ENCODE measurements around the gene SLC39A12. TPM values are rescaled to one million over a fixed set of nuclear protein-coding genes. Genes with fewer than 3 reads are reported as not detected.

The SLC39A12 gene
- total RNA-seq, 1 experiment from 2014 or later, result not detected

DNA sequence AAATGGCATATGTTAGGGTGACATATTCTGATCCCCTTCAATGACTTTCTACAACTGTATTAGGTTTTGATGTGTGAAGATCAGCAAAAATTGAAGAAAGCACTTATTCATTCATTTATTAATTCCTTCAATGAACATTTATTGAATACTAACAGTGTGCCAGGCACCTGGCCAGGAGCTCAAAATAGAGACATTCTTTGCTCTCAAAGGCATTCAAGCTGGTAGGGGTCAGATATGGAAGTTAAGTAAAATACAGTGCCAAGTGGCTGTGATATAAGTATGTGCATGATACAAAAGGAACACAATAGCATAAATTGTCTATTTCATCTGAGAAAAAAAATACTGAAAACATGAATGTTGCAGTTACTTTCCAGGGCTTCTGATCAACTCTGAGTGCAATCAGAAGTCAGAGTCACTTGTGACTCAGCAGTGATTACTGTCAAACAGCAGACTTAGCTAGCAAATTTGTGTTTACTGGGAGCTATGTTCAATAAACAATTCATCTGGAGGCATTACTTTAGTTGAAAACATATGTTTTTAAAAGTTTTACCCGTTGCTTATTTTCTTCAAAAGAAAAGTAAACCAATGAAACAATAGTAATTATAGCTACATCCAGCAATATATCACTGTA lies 128.1 kb downstream of the SLC39A12 start (continued):
- TF ChIP-seq HMGA2 (CRISPR knock-in tag; IDR thresholded peaks at IDR 0.05), result no peak

DNA sequence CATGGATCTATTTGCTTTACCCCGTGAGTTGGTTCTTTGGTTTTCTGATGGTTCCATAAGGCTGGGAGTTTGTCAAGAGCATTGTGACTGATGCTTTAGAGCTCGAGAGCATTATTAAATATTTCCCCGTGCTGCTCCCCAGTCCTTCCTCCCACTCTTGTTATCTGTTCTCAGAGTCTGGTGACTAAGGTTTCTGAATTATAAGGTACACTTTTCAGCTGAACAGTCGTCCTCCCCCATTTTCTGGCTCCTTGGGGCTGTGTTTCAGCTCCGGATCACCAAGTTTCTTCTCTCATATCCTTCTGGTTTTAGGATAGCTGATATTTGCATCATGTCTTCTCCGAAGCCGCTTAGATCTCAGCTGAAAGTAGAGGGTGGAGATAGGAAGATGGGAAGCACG lies 130.7 kb downstream of the SLC39A12 start:
- Mint-ChIP-seq H3K4me3 (no peak overlapping the region), H3K4me1 (peaks cover 46% of the 10 kb centered on the region), H3K36me3 (peaks cover 6% of the 10 kb centered on the region), H3K9me3 (peaks cover 16% of the 10 kb centered on the region), H3K27ac (no peak overlapping the region), H3K27me3 (ENCODE audit: low read depth) (no peaks in the 10 kb centered on the region; the same call in 1 of the 2 replicates)
- TF ChIP-seq IRF2 (CRISPR knock-in tag; IDR thresholded peaks at IDR 0.05; ENCODE audit: borderline replicate concordance, low read depth) (no peak), ZBTB21 (CRISPR knock-in tag; IDR thresholded peaks at IDR 0.05; ENCODE audit: borderline replicate concordance) (no peak), ZNF263 (CRISPR knock-in tag; IDR thresholded peaks at IDR 0.05; ENCODE audit: low read depth) (no peak), ZNF396 (CRISPR knock-in tag; IDR thresholded peaks at IDR 0.05; ENCODE audit: borderline replicate concordance) (no peak), ZNF232 (CRISPR knock-in tag; IDR thresholded peaks at IDR 0.05) (no peak), TCF7 (CRISPR knock-in tag; IDR thresholded peaks at IDR 0.05; ENCODE audit: low read depth) (no peak), CBFB (CRISPR knock-in tag; IDR thresholded peaks at IDR 0.05; ENCODE audit: low read depth) (no peak), SP1 (CRISPR knock-in tag; conservative IDR thresholded peaks at IDR 0.05) (no peak), ELF4 (CRISPR knock-in tag; IDR thresholded peaks at IDR 0.05; ENCODE audit: low read depth) (no peak), FOXP1 (CRISPR knock-in tag; IDR thresholded peaks at IDR 0.05; ENCODE audit: borderline replicate concordance) (no peak)
- TF ChIP-seq, protein P1, sequence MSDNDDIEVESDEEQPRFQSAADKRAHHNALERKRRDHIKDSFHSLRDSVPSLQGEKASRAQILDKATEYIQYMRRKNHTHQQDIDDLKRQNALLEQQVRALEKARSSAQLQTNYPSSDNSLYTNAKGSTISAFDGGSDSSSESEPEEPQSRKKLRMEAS (CRISPR knock-in tag; IDR thresholded peaks at IDR 0.05), result no peak
- TF ChIP-seq, protein P2, sequence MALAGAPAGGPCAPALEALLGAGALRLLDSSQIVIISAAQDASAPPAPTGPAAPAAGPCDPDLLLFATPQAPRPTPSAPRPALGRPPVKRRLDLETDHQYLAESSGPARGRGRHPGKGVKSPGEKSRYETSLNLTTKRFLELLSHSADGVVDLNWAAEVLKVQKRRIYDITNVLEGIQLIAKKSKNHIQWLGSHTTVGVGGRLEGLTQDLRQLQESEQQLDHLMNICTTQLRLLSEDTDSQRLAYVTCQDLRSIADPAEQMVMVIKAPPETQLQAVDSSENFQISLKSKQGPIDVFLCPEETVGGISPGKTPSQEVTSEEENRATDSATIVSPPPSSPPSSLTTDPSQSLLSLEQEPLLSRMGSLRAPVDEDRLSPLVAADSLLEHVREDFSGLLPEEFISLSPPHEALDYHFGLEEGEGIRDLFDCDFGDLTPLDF (CRISPR knock-in tag; IDR thresholded peaks at IDR 0.05), result no peak
- TF ChIP-seq, protein P3, sequence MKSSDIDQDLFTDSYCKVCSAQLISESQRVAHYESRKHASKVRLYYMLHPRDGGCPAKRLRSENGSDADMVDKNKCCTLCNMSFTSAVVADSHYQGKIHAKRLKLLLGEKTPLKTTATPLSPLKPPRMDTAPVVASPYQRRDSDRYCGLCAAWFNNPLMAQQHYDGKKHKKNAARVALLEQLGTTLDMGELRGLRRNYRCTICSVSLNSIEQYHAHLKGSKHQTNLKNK (CRISPR knock-in tag; IDR thresholded peaks at IDR 0.05), result no peak
- TF ChIP-seq, protein P4, sequence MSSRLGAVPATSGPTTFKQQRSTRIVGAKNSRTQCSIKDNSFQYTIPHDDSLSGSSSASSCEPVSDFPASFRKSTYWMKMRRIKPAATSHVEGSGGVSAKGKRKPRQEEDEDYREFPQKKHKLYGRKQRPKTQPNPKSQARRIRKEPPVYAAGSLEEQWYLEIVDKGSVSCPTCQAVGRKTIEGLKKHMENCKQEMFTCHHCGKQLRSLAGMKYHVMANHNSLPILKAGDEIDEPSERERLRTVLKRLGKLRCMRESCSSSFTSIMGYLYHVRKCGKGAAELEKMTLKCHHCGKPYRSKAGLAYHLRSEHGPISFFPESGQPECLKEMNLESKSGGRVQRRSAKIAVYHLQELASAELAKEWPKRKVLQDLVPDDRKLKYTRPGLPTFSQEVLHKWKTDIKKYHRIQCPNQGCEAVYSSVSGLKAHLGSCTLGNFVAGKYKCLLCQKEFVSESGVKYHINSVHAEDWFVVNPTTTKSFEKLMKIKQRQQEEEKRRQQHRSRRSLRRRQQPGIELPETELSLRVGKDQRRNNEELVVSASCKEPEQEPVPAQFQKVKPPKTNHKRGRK (CRISPR knock-in tag; IDR thresholded peaks at IDR 0.05; ENCODE audit: borderline replicate concordance), result no peak
- TF ChIP-seq, protein P5, sequence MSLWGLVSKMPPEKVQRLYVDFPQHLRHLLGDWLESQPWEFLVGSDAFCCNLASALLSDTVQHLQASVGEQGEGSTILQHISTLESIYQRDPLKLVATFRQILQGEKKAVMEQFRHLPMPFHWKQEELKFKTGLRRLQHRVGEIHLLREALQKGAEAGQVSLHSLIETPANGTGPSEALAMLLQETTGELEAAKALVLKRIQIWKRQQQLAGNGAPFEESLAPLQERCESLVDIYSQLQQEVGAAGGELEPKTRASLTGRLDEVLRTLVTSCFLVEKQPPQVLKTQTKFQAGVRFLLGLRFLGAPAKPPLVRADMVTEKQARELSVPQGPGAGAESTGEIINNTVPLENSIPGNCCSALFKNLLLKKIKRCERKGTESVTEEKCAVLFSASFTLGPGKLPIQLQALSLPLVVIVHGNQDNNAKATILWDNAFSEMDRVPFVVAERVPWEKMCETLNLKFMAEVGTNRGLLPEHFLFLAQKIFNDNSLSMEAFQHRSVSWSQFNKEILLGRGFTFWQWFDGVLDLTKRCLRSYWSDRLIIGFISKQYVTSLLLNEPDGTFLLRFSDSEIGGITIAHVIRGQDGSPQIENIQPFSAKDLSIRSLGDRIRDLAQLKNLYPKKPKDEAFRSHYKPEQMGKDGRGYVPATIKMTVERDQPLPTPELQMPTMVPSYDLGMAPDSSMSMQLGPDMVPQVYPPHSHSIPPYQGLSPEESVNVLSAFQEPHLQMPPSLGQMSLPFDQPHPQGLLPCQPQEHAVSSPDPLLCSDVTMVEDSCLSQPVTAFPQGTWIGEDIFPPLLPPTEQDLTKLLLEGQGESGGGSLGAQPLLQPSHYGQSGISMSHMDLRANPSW (CRISPR knock-in tag; conservative IDR thresholded peaks at IDR 0.05; ENCODE audit: low read depth), result no peak
- ATAC-seq, result no peak
- CTCF ChIA-PET, result no interaction called here
- POLR2A ChIA-PET, result no interaction called here
- no peak for DNase-seq (ENCODE audit: low spot score)

DNA sequence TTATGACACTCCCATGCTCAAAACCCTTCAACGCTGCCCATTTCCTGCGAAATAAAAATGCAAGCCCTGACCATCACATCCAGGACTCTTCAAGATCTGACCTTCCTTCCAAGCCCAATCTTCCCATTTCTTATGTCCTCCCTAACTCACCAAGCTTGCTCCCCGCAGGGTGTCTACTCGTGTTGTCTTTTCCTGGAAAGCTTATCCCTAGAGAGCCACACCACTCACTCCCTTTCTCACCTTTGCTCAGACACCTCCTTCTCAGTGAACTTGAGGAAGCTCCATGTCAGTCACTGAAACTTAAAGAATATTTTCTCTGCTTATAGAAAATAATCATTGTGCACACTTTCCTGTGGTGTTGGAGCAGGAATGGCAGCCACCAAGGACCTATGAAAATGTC lies 134.1 kb downstream of the SLC39A12 start:
- CTCF ChIA-PET, result no interaction called here

More for the DNA sequence above, 134.1 kb downstream of the SLC39A12 start:
- ATAC-seq (no peak), DNase-seq (ENCODE audit: low spot score) (no peak)
- Mint-ChIP-seq H3K36me3 (peaks cover under 1% of the 10 kb centered on the region), H3K27ac (no peak overlapping the region), H3K27me3 (ENCODE audit: low read depth) (no peaks in the 10 kb centered on the region; the same call in 1 of the 2 replicates), H3K9me3 (peaks cover 15% of the 10 kb centered on the region), H3K4me1 (peaks cover 18% of the 10 kb centered on the region), H3K4me3 (no peak overlapping the region)
- TF ChIP-seq NR3C1 (CRISPR knock-in tag; conservative IDR thresholded peaks at IDR 0.05; ENCODE audit: low read depth), result no peak
- POLR2A ChIA-PET, result no interaction called here
